HEK293T (cell line): ENCODE measurements around the gene H6PD.
"Not testable (repeated sequence)": the region's sequence is repeated elsewhere in the genome, so short reads cannot be mapped to it uniquely, and the experiment has no call there.

Experiments used
- ARNT ChIP-seq: fragments of 450-650 bp; IDR thresholded peaks from 2 replicates; pipeline ENCODE4 v1.6.1; 2017; ENCODE audit warnings: mild to moderate bottlenecking
- ELF4 ChIP-seq: fragments of 450-650 bp; IDR thresholded peaks from 2 replicates; pipeline ENCODE4 v1.6.1; 2017; ENCODE audit warnings: antibody characterized with exemption
- FOXA1 ChIP-seq: fragments of 450-650 bp; IDR thresholded peaks from 2 replicates; pipeline ENCODE4 v1.6.1; 2016; ENCODE audit warnings: mild to moderate bottlenecking
- FOXK2 ChIP-seq: fragments of 450-650 bp; IDR thresholded peaks from 2 replicates; pipeline ENCODE4 v1.6.1; 2016; ENCODE audit warnings: mild to moderate bottlenecking
- FOXM1 ChIP-seq: fragments of 450-650 bp; IDR thresholded peaks from 2 replicates; pipeline ENCODE4 v1.6.1; 2017; ENCODE audit warnings: mild to moderate bottlenecking, borderline replicate concordance
- HDGF ChIP-seq: fragments of 450-650 bp; IDR thresholded peaks from 2 replicates; pipeline ENCODE4 v1.6.1; 2017; ENCODE audit warnings: antibody characterized with exemption, borderline replicate concordance
- L3MBTL2 ChIP-seq: fragments of 450-650 bp; conservative IDR thresholded peaks from 2 replicates; pipeline ENCODE4 v1.6.1; 2016; ENCODE audit warnings: mild to moderate bottlenecking
- LEF1 ChIP-seq: fragments of 450-650 bp; IDR thresholded peaks from 2 replicates; pipeline ENCODE4 v1.6.1; 2017; ENCODE audit warnings: mild to moderate bottlenecking, borderline replicate concordance
- NFRKB ChIP-seq: fragments of 450-650 bp; IDR thresholded peaks from 2 replicates; pipeline ENCODE4 v1.6.1; 2016; ENCODE audit warnings: mild to moderate bottlenecking, moderate library complexity
- SP1 ChIP-seq: fragments of 450-650 bp; IDR thresholded peaks from 2 replicates; pipeline ENCODE4 v1.6.1; 2017
- SUZ12 ChIP-seq: fragments of 450-650 bp; IDR thresholded peaks from 2 replicates; pipeline ENCODE4 v1.6.1; 2016; ENCODE audit warnings: mild to moderate bottlenecking
- TARDBP ChIP-seq: fragments of 450-650 bp; IDR thresholded peaks from 2 replicates; pipeline ENCODE4 v1.6.1; 2016
- ZNF384 ChIP-seq: fragments of 450-650 bp; IDR thresholded peaks from 2 replicates; pipeline ENCODE4 v1.6.1; 2016
- TF ChIP-seq, protein P1 (sequence below): fragments of 450-650 bp; IDR thresholded peaks from 2 replicates; pipeline ENCODE4 v1.6.1; 2016

- TF ChIP-seq FOXA1, SUZ12, ARNT, SP1, ELF4, HDGF, L3MBTL2, TARDBP, ZNF384, FOXM1, LEF1, NFRKB, FOXK2: not testable (repeated sequence)
- TF ChIP-seq, protein P1, sequence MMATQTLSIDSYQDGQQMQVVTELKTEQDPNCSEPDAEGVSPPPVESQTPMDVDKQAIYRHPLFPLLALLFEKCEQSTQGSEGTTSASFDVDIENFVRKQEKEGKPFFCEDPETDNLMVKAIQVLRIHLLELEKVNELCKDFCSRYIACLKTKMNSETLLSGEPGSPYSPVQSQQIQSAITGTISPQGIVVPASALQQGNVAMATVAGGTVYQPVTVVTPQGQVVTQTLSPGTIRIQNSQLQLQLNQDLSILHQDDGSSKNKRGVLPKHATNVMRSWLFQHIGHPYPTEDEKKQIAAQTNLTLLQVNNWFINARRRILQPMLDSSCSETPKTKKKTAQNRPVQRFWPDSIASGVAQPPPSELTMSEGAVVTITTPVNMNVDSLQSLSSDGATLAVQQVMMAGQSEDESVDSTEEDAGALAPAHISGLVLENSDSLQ = not testable (repeated sequence)
These were observed 65.3 kb downstream of the H6PD start for GRCh38 chr1:9299571-9300541.
